GM13976 (cell line): ENCODE data around the gene PLCG2.

Experiments used
- DNase-seq: peaks from one replicate; pipeline ENCODE4 v3.0.0; 2012; ENCODE audit warnings: low spot score
- CTCF ChIP-seq: IDR thresholded peaks from 2 replicates; pipeline ENCODE4 v1.5.1; 2012; ENCODE audit warnings: borderline replicate concordance, mild to moderate bottlenecking; ENCODE audit not compliant: insufficient read depth; ENCODE audit errors: extremely low read depth, missing control alignments, control extremely low read depth
- in situ Hi-C: fragments of 300-500 bp; cut with MboI; formaldehyde crosslinking; loops from one replicate; pipeline ENCODE4 v1.12.0; 2022; ENCODE audit warnings: low sequenced_read_pairs, mixed read lengths, inconsistent platforms; ENCODE audit not compliant: unreplicated experiment

The PLCG2 gene

GRCh38 chr16:81744911-81745310 is 34.2 kb upstream of the PLCG2 start:
- in situ Hi-C loops, result no loop called here
- TF ChIP-seq CTCF, result no peak

DNA sequence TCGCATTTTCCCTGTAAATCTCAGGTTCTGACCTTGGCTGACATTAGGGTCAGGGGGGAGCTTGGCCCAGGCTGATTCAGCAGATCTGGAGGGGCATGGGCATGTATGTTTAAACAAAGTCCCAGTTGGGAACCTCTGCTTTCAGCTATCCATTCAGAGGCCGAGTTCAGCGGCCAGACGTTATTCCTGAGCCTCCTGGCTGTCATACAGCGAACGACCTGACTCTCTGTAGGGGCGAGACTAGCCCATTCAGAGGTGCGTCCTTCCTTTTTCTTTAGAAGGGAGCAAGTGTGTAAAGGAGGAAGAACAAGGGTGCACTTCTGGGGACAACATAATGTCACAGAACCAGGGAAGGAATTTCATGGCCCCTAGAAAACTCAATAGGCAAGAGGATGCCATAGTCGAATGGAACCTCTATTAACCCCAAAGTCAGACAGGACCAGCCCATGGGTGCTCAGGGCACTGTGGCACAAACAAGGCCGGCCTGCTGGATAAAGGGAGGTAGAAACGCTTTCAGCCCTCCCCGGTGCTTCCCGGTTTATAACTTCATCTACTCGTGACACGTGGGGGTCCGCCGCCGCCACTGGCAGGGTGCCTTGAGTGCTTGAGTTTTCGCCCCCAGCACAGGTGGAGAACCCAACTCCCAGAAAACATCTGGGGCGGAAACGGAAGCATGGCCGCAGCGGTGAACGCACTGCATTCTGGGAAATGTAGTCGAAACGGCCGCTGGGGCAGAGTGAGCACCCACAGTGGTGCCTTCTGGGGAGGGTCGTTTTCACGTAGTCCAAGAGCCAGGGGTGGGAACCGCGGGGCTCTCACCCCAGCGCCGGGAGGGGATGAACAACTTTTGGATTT is 33.2 kb upstream of the PLCG2 start:
- in situ Hi-C loops, result no loop called here
- TF ChIP-seq CTCF, result no peak
- peak; percentile 85 for DNase-seq

More at GRCh38 chr16:81744911-81745310, 34.2 kb upstream of the PLCG2 start:
- no peak for DNase-seq

- DNase-seq, result no peak
- in situ Hi-C loops, result no loop called here
- TF ChIP-seq CTCF, result no peak
Observed at GRCh38 chr16:81746566-81746965, 32.5 kb upstream of the PLCG2 start.

- DNase-seq, result no peak
- TF ChIP-seq CTCF, result no peak
Observed at GRCh38 chr16:81748476-81749198, 30.5 kb upstream of the PLCG2 start.

DNA sequence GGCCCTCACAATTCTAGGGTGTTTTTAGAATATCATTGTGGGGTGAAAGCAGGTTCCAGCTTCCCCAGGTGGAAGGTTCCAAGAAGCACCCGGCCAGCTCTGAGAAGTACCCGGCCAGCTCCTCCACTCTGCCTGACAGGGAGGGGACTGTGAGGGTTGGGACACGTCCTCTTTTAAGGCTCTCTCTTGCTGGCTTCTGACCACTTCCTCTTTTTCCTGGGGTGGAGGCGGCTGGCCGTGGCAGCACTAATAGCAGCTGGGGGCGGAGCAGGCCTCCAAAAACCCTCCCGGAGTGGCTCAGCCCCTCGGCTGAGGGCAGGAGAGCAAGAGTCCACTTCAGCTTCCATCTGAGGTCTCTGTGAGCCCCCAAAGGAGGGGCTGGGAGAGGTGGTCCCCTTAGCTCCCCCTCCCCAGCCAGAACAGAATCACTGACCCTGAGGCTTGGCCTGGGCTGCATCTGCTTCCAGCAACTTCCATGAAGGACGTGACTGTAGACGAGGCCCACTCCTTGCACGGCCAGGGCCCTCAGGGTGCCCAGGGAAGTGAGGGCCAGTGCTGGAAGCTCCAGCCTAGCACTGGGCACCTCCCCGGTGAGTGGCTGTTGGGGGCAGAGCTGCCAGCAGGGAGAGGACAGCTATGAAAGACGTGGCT is 26.7 kb upstream of the PLCG2 start:
- in situ Hi-C loops, result no loop called here
- TF ChIP-seq CTCF, result no peak
- DNase-seq, result peak; percentile 86

More at GRCh38 chr16:81748476-81749198, 30.5 kb upstream of the PLCG2 start:
- in situ Hi-C loops, result no loop called here

DNA sequence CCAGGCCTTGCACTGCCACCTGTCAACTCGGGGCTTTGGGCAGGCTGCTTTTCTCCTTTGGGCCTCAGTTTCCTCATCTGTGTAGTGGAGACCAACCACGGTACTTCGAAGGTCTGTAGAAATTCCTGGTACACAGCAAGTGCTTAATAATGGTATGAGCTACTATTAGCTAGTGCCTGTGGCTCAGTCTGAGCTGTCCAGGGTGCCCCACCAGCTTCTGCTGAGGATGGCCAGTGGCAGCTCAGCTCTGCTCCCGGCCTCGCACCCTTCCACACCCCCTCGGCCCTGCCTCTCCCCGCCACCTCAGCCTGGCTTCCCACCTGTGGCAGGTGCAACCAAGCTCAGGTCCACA is 26.2 kb upstream of the PLCG2 start:
- in situ Hi-C loops, result no loop called here
- no peak for TF ChIP-seq CTCF
- DNase-seq, result no peak
